Naive B cell (primary cell): Measurements from ENCODE around the gene ABHD17A. TPM values are rescaled to one million over a fixed set of nuclear protein-coding genes. Genes with fewer than 3 reads are reported as not detected.
A peak's percentile ranks its signal among the peaks of the same experiment; 100 is the strongest.
"Not testable (repeated sequence)": the region's sequence is repeated elsewhere in the genome, so short reads cannot be mapped to it uniquely, and the experiment has no call there.

ENCODE experiments used
- ATAC-seq, 2 donors: fragments of 150-1000 bp; cut with Tn5 transposase; 2 replicates each; pipeline ENCODE4 v1.10.0; 2021; ENCODE audit warnings: low read depth in 2 of 2, mild to moderate bottlenecking in 2 of 2, moderate library complexity in 2 of 2
- DNase-seq: peaks from one replicate; pipeline ENCODE4 v3.0.0; 2022
- H3K27ac Mint-ChIP-seq, 6 donors: one replicate each; pipeline ENCODE4 v1.8.0; 2020 to 2022; ENCODE audit warnings: mild to moderate bottlenecking in 6 of 6, mixed read lengths in 6 of 6, moderate library complexity in 5 of 6, inconsistent platforms in 2 of 6
- H3K27me3 Mint-ChIP-seq, 3 donors: one replicate each; pipeline ENCODE4 v1.8.0; 2021 to 2022; ENCODE audit warnings: mixed read lengths in 3 of 3, mild to moderate bottlenecking in 1 of 3
- H3K36me3 Mint-ChIP-seq, 2 donors: one replicate each; pipeline ENCODE4 v1.8.0; 2020 to 2022; ENCODE audit warnings: mixed read lengths in 2 of 2, inconsistent platforms in 1 of 2, mild to moderate bottlenecking in 1 of 2
- H3K4me1 Mint-ChIP-seq, 3 donors: one replicate each; pipeline ENCODE4 v1.8.0; 2020 to 2022; ENCODE audit warnings: mixed read lengths in 3 of 3, inconsistent platforms in 1 of 3, mild to moderate bottlenecking in 1 of 3, moderate library complexity in 1 of 3
- H3K4me3 Mint-ChIP-seq, 8 donors: one replicate each; pipeline ENCODE4 v1.8.0; 2020 to 2022; ENCODE audit warnings: mild to moderate bottlenecking in 8 of 8, mixed read lengths in 8 of 8, moderate library complexity in 8 of 8, inconsistent platforms in 2 of 8
- H3K9me3 Mint-ChIP-seq, 7 donors: one replicate each; pipeline ENCODE4 v1.8.0; 2020 to 2022; ENCODE audit warnings: mixed read lengths in 7 of 7, mild to moderate bottlenecking in 5 of 7, inconsistent platforms in 2 of 7, moderate library complexity in 1 of 7
- polyA plus RNA-seq, 6 donors: library from polyadenylated mRNA; unstranded; fragments of 300-500 nt; fragmentation: Illumina TruSeq; gene quantifications; one replicate each; pipeline ENCODE4 v1.2.3, GENCODE V29; 2021; ENCODE audit warnings: low read depth in 6 of 6

ABHD17A gene
- polyA plus RNA-seq, 6 donors from 2014 or later = 59.4 to 113 (median 78.2) TPM

- ATAC-seq = no peak
- no peaks in the 10 kb centered on the region for H3K9me3 Mint-ChIP-seq
- no peaks in the 10 kb centered on the region for H3K36me3 Mint-ChIP-seq
- no peak for DNase-seq
- peaks cover 34 to 41% (median 38%) of the 10 kb centered on the region in 3 donors for H3K4me1 Mint-ChIP-seq
- peak overlapping the region; percentile 87 to 99 (median 97) for H3K4me3 Mint-ChIP-seq
- peak overlapping the region in 5 of 6 donors; percentile 76 to 92 (median 87) for H3K27ac Mint-ChIP-seq
- H3K27me3 Mint-ChIP-seq = no peaks in the 10 kb centered on the region
Measured at GRCh38 chr19:1882786-1883692, 2.3 kb downstream of the ABHD17A start.

- no peak for ATAC-seq
Measured at GRCh38 chr19:1882089-1882785, 3.1 kb downstream of the ABHD17A start.

GRCh38 chr19:1881393-1882088 is 3.8 kb downstream of the ABHD17A start:
- not testable (repeated sequence) for ATAC-seq, H3K9me3 Mint-ChIP-seq, H3K36me3 Mint-ChIP-seq, H3K27me3 Mint-ChIP-seq, DNase-seq
- peak overlapping the region in 1 of 8 donors; percentile 37 for H3K4me3 Mint-ChIP-seq
- H3K27ac Mint-ChIP-seq = peak overlapping the region in 1 of 6 donors; percentile 87
- peaks cover 26 to 32% (median 31%) of the 10 kb centered on the region in 3 donors for H3K4me1 Mint-ChIP-seq

More at GRCh38 chr19:1882089-1882785, 3.1 kb downstream of the ABHD17A start:
- H3K9me3 Mint-ChIP-seq = no peaks in the 10 kb centered on the region
- peak overlapping the region in 4 of 6 donors; percentile 56 to 92 (median 82) for H3K27ac Mint-ChIP-seq
- H3K4me1 Mint-ChIP-seq = peaks cover 29 to 36% (median 35%) of the 10 kb centered on the region in 3 donors
- no peaks in the 10 kb centered on the region for H3K36me3 Mint-ChIP-seq
- no peaks in the 10 kb centered on the region for H3K27me3 Mint-ChIP-seq
- no peak for DNase-seq
- H3K4me3 Mint-ChIP-seq = peak overlapping the region in 7 of 8 donors; percentile 59 to 99 (median 87)

GRCh38 chr19:1880611-1881392 is 4.5 kb downstream of the ABHD17A start:
- ATAC-seq = no peak
- Mint-ChIP-seq H3K27ac (peak overlapping the region in 2 of 6 donors; percentile 74 to 75), H3K4me3 (no peak overlapping the region), H3K4me1 (peaks cover 26 to 37% (median 33%) of the 10 kb centered on the region in 3 donors), H3K36me3 (no peaks in the 10 kb centered on the region), H3K9me3 (no peaks in the 10 kb centered on the region), H3K27me3 (no peaks in the 10 kb centered on the region)
- no peak for DNase-seq

- H3K9me3 Mint-ChIP-seq, DNase-seq, H3K27me3 Mint-ChIP-seq, ATAC-seq, H3K36me3 Mint-ChIP-seq: not testable (repeated sequence)
- Mint-ChIP-seq H3K4me1 (peaks cover 27 to 43% (median 34%) of the 10 kb centered on the region in 3 donors), H3K4me3 (peak overlapping the region in 1 of 8 donors; percentile 61), H3K27ac (peak overlapping the region in 1 of 6 donors; percentile 77)
Measured at GRCh38 chr19:1879982-1880381, 5.3 kb downstream of the ABHD17A start.

GRCh38 chr19:1878583-1878982 is 6.7 kb downstream of the ABHD17A start:
- H3K36me3 Mint-ChIP-seq, H3K27me3 Mint-ChIP-seq, ATAC-seq, H3K9me3 Mint-ChIP-seq, DNase-seq: not testable (repeated sequence)
- H3K27ac Mint-ChIP-seq = peak overlapping the region in 2 of 6 donors; percentile 53 to 83
- H3K4me1 Mint-ChIP-seq = peaks cover 24 to 43% (median 33%) of the 10 kb centered on the region in 3 donors
- peak overlapping the region in 1 of 8 donors; percentile 15 for H3K4me3 Mint-ChIP-seq

- not testable (repeated sequence) for H3K27ac Mint-ChIP-seq, H3K9me3 Mint-ChIP-seq, H3K27me3 Mint-ChIP-seq, ATAC-seq, H3K36me3 Mint-ChIP-seq, H3K4me3 Mint-ChIP-seq, DNase-seq
- peaks cover 11 to 30% (median 20%) of the 10 kb centered on the region in 3 donors for H3K4me1 Mint-ChIP-seq
Measured at GRCh38 chr19:1877280-1877660, 8.0 kb downstream of the ABHD17A start.

- not testable (repeated sequence) for H3K36me3 Mint-ChIP-seq, DNase-seq, H3K9me3 Mint-ChIP-seq, H3K27me3 Mint-ChIP-seq
- ATAC-seq = peak in 1 of 2 donors; percentile 11
- peak overlapping the region; percentile 89 to 99 (median 94) for H3K27ac Mint-ChIP-seq
- H3K4me3 Mint-ChIP-seq = peak overlapping the region; percentile 85 to 98 (median 96)
- peaks cover 11 to 25% (median 20%) of the 10 kb centered on the region in 3 donors for H3K4me1 Mint-ChIP-seq
Measured at GRCh38 chr19:1876496-1877279, 8.6 kb downstream of the ABHD17A start.

- Mint-ChIP-seq H3K27me3 (no peaks in the 10 kb centered on the region), H3K27ac (peak overlapping the region; percentile 92 to 99 (median 96)), H3K9me3 (no peaks in the 10 kb centered on the region), H3K36me3 (no peaks in the 10 kb centered on the region), H3K4me1 (peaks cover 11 to 25% (median 20%) of the 10 kb centered on the region in 3 donors), H3K4me3 (peak overlapping the region; percentile 85 to 98 (median 97))
- ATAC-seq (peak; percentile 98 to 99), DNase-seq (peak; percentile 87)
Measured at GRCh38 chr19:1875646-1876495, 9.4 kb downstream of the ABHD17A start.

- H3K36me3 Mint-ChIP-seq, H3K9me3 Mint-ChIP-seq, DNase-seq, H3K27me3 Mint-ChIP-seq, ATAC-seq: not testable (repeated sequence)
- H3K4me1 Mint-ChIP-seq = peaks cover 11 to 31% (median 22%) of the 10 kb centered on the region in 3 donors
- peak overlapping the region; percentile 92 to 99 (median 96) for H3K27ac Mint-ChIP-seq
- peak overlapping the region; percentile 85 to 98 (median 97) for H3K4me3 Mint-ChIP-seq
Measured at GRCh38 chr19:1875265-1875645, 10.0 kb downstream of the ABHD17A start.

- peak overlapping the region; percentile 71 to 99 (median 96) for H3K27ac Mint-ChIP-seq
Measured at GRCh38 chr19:1874554-1875185, 10.6 kb downstream of the ABHD17A start.

More at GRCh38 chr19:1874554-1875185, 10.6 kb downstream of the ABHD17A start:
- Mint-ChIP-seq H3K4me1 (peaks cover 11 to 32% (median 24%) of the 10 kb centered on the region in 3 donors), H3K9me3 (no peaks in the 10 kb centered on the region), H3K4me3 (peak overlapping the region; percentile 85 to 98 (median 97)), H3K27me3 (no peaks in the 10 kb centered on the region), H3K36me3 (no peaks in the 10 kb centered on the region)
- DNase-seq = no peak
- ATAC-seq = no peak
